Fibroblast of peridontal ligament (primary cell): ENCODE results near the gene TPRG1L.

Experiments
- DNase-seq: peaks from one replicate; pipeline ENCODE4 v3.0.0-alpha.2; 2010; ENCODE audit errors: extremely low read depth

Gene TPRG1L

DNA sequence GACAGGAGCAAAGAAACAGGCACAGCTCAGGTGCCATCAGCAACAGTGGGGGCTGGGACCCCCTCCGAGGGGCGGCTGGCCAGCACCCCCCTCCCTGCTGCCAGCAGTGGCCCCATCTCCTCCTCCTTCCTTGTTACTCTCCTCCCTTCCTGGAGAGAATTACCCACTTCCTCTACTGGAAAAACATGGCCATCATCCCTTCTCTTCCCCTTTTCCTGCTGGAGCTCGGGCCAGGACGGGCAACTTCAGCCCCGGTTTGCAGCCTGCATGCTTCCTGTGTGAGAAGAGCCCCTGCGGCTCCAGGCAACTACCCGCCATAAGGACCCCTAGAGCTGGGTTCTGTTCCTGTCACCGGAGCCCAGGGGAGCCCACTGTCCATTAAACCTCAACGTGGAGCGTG, 31.1 kb upstream of the TPRG1L start:
- no peak for DNase-seq

DNA sequence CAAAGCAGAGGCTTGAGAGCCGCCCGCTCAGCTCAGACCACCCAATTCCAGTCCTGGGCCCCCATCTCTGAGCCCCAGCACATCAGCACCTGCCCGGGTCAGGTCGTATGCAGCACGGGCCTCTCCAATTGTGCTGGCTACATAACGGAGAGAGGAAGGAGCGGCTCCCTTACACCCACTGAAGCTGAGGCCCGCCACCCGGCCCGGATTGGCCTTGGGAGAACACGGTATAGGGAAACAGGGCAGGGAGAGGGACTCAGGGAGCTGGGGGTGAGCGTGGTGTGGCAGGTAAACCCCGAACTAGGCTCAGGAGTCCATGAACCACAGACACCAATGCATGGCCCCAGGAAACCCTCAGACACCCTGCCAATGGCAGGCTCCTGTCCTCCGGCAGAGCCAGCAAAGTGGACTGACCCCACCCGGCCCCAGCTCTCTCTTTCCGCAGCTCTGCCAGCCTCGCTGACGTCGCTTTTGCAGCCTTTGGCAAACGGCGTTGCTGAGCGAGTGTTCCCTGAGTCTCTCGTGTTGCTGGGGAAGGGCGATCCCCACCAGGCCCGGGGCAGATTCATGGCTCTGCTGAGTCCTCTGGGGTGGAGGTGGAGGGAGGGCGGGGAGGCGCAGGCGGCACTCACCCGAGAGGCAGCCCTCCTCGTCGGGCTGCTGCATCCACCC, 30.0 kb upstream of the TPRG1L start:
- no peak for DNase-seq

DNA sequence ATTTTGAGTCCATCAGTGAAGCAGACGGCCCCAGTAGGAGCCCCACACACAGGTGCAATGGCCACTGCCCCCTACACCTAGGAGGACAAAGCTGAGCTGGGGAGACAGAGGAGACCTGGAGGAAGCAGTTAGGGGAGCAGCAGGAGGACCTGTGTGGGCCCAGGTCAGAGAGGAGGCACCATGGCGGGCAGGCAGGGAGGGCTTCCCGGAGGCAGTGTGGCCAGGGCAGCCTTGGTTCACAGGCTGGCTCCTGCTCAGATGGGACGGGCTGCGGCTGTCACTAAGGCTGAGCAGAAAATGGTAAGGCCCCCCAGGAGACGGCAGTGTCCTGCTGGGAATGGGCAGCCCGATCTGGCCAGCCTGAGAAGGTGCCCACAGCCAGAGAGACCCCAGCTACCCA, 28.9 kb upstream of the TPRG1L start:
- no peak for DNase-seq

GRCh38 chr1:3596663-3597598, 27.9 kb upstream of the TPRG1L start:
- DNase-seq, result no peak

DNA sequence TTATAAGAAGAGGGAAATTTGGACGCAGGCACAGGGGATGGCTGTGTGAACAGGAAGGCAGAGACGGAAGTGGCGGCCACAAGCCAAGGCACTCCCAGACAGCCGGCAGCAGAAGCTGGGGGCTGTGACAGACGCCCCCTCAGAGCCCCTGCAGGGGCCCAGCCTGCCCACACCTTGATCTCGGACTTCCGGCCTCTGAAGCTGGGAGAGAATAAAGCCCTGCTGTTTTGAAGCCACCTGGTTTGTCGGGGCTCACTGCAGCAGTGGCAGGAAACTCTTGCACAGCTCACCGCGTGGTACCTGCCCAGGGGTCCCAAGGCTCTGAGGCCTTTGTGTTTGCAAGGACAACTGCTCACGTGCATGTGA, 27.2 kb upstream of the TPRG1L start:
- no peak for DNase-seq

- peak; percentile 3 for DNase-seq
These were observed 26.7 kb upstream of the TPRG1L start for GRCh38 chr1:3598051-3598491.

DNA sequence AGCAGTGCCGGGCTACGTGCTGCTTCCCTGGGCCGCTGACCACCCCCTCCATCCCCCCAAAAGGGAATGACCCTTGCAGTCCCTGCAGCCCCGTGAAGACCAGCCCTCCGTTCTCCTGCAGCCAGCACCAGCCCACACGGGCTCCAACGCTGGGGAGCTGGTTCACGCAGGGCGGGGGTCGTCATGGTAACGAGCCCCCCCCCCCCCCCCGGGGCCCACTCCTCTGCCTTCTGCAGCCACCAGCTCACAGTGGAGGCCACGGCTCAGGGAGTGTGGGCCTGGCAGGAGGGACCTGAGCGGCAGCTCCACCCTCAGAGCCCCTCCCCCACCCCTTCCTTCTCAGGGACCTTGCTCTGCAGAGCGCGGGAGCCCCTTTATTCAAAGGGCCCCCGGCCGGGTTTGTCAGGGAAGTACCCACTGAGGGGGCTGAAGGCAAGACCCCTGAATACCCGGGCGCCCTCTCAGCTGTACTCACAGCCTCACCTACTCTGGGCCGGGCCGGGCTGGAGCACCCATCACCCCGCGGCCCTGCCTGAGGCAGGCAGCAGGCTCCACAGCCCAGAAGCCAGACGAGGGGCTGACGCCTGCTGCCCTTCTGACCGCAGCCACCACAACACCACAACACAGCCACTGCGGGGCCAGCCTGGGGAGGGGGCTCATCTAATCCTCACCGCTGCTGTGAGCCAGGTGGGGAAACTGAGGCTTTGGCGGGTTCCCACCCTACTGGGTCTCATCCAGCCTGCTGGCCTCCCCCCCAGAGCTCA, 26.1 kb upstream of the TPRG1L start:
- DNase-seq, result no peak

DNA sequence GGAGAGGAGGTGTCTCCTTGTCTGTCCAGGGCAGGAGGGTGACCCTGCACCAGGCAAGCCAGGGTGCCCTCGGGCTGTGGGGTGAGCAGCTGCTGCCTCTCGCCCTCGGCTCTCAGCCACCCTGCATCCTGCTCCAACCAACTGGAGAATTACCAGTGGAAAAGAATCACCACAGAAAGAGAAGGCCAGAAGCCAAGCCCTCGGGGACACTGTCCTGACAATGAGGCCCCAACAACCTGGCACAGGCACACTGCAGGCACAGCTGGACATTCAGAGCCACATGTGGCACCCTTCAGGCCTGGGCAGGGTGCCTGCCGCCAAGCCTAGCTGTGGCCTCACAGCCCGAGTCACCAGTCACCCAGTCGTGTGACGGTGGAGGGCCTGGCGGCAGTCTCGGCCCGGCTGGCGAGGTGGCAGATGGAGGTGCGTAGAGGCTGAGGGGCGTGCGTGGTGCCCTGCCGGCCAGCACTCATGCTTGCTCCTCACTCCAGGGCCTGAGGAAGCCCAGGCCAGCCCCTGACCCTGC, 25.5 kb upstream of the TPRG1L start:
- no peak for DNase-seq

DNA sequence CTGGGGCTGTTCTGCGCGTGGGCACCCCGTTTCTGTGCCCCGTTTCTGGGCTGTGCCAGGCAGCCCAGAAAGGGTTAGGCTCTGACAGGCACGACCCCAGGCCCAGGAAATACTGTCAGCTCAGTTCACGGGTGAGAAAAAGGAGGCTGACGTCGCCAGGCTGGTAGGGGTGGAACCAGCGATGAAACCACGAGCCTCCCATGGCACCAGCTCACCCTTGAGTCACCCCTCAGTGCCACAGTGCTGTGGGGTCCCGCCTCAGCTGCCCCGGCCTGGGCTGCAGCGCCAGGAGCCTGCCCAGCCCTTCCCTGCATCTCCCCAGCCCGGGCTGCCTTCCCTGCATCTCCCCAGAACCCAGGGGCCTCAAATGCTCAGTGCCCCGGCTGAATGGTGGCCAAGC, 25.0 kb upstream of the TPRG1L start:
- no peak for DNase-seq

- DNase-seq, result no peak
These were observed 24.5 kb upstream of the TPRG1L start for GRCh38 chr1:3600354-3600753.

- DNase-seq, result no peak
These were observed 23.1 kb upstream of the TPRG1L start for GRCh38 chr1:3601743-3602142.

GRCh38 chr1:3602375-3602774, 22.4 kb upstream of the TPRG1L start:
- no peak for DNase-seq

DNA sequence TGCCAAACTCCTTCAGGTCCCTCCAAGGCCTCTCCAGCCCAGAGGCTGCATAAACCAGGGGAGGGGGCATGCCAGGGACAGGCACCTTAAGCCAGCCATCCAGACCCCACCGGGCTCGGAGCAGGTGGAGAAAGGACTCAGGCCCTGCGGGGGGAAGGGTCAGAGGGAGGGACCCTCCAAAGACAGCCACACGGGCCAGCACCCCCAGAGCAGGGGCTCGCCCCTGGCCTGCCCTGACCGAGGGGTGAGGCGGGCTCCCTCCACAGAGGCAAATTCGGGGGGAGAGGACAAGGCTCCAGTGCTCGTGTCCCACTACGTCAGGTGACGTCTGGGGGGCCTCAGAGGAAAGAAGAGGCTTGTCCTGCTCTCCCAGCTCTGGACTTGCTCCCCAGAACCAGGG, 21.7 kb upstream of the TPRG1L start:
- DNase-seq, result no peak

DNA sequence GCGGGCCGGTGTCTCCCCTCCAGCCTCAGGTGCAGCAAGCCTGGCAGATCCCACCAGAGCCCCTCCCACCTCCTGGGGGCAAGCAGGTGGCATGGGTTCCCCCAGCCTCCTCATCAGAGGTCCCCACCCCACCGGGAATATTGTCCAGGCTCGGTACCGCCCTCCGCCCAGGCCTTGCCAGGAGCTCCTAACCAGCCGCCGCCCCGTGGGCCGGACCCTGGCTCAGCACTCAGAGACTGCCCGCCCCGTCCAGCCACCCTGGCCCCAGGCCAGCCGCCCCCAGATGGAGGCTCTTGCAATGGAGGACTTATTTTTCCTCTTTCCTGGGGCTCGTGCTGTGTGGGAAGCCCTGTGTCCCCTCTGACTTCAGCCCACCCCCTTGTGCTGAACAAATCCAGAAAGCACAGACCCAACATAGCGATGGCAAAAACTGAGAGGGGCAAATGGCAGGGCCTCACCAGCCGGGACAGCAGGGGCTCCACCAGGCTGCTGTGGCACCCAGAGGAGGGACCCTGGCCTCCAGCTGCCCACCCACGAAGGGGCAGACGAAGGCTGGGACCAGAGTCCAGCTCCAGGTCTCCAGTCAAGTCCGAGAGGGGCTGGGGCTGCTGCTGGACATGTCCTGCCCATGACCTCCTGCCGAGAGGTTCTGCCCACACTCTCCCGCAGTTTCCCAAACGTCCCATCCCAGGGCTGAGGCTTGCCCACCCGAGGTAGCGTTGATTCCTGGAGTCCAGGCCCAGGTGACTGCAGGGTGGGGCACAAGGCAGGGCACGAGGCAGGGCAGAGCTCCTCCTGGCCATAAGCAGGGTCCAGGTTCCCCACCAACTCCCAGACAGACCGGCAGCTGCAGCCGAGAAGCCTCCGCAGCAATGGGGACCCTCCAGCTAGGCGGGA, 21.0 kb upstream of the TPRG1L start:
- DNase-seq, result no peak

DNA sequence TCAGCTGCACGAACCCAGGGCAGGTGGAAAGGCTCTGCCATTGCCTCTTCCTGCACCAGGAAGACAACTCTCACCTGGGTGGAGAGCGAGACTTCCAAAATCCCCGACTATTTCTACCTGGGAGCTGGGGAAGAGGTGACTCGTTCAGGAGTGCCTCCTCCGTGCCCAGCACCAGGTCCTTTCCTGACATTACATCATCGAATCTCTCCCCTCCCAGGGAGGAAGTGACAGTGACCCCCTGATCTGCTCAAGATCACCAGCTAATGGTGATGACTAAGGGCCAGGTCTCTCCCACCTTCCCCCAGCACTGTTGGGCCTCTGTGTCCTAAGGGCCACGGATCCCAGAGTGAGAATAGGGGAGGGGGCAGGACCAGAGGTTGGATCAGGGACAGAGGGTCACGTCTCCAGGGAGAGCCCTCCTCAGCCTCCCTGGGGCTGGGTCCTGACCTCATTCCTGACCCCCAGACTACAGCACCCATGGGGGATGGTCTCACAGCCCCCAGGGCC, 20.3 kb upstream of the TPRG1L start:
- DNase-seq, result no peak

GRCh38 chr1:3604997-3605823, 19.6 kb upstream of the TPRG1L start:
- DNase-seq, result no peak

DNA sequence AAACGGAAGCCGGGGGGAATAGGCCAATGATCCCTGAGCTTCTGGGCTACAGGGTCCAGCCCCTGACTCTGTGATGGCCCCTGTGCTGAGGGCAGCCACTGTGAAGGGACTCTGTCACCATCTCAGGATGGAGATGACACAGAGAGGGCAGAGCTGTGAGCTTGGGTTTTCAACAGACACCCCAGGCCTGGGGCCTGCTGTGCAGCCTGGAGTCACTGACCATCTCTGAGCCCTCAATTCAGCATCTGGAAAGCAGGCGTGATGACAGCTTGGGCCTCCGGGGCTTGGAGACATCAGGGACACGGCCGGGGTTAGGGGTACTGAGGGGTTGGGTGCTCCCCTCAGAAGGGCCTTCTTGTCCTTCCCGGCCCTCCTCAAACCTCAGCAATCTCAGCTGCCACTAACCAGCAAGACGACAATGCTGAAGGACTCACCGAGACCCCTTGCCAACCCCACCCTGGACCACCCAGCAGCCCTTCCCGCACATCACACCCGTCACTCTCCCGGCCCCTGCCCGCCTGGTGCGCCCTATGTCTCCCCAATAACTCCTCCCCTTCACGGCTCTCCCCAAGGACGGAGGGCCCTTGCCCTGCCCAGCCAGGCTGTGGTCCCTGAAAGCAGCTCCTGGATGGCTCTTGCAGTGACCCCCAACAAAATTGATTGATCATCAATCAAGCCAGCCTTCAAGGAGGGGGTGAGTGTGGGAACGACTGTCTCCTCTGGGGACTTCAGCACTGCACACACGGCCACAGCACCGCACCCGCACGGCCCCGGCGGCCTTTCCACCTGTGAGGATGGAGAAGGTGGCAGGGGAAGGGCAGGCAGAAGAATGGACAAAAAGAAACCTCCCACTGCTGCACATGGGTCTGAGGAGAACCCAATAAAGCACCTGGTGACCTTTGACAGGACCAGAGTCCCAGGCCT, 17.8 kb upstream of the TPRG1L start:
- no peak for DNase-seq

GRCh38 chr1:3607703-3608065, 17.1 kb upstream of the TPRG1L start:
- DNase-seq, result no peak

DNA sequence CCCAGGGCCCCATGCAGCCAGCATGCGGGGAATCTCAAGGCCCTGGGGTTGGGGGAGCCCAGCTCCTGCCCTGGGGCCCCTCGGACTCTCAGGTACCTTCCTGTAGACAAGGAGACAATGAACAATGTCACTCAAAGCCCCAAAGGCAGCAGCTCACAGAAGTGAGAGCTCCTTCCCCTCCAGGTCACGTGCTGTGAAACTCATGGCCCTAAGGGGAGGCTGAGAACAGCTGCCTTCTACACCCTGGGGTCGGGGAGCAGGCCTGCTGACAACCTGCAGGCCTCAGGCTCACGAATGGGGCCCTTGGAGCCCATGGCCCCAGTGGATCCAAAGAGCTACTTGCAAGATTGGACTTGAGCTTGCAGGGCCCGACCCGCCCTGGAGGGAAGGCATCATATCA, 16.7 kb upstream of the TPRG1L start:
- DNase-seq, result no peak
